A172 (cell line): ENCODE data around the gene PTMS. TPM values are rescaled to one million over a fixed set of nuclear protein-coding genes. Genes with fewer than 3 reads are reported as not detected.
"Not testable (repeated sequence)": the region's sequence is repeated elsewhere in the genome, so short reads cannot be mapped to it uniquely, and the experiment has no call there.

Experiments
- DNase-seq: peaks from one replicate; pipeline ENCODE4 v3.0.0-alpha.2; 2015; ENCODE audit warnings: low spot score
- total RNA-seq: library from RNA; depleted of rRNA; stranded (reverse); fragments of >200 nt; shearing (Covaris generic); gene quantifications from 2 replicates; pipeline ENCODE4 v1.2.3, GENCODE V29; 2014; rRNA removed

Gene PTMS, protein sequence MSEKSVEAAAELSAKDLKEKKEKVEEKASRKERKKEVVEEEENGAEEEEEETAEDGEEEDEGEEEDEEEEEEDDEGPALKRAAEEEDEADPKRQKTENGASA
- 86.8 and 166 TPM in 2 replicates for total RNA-seq

DNA sequence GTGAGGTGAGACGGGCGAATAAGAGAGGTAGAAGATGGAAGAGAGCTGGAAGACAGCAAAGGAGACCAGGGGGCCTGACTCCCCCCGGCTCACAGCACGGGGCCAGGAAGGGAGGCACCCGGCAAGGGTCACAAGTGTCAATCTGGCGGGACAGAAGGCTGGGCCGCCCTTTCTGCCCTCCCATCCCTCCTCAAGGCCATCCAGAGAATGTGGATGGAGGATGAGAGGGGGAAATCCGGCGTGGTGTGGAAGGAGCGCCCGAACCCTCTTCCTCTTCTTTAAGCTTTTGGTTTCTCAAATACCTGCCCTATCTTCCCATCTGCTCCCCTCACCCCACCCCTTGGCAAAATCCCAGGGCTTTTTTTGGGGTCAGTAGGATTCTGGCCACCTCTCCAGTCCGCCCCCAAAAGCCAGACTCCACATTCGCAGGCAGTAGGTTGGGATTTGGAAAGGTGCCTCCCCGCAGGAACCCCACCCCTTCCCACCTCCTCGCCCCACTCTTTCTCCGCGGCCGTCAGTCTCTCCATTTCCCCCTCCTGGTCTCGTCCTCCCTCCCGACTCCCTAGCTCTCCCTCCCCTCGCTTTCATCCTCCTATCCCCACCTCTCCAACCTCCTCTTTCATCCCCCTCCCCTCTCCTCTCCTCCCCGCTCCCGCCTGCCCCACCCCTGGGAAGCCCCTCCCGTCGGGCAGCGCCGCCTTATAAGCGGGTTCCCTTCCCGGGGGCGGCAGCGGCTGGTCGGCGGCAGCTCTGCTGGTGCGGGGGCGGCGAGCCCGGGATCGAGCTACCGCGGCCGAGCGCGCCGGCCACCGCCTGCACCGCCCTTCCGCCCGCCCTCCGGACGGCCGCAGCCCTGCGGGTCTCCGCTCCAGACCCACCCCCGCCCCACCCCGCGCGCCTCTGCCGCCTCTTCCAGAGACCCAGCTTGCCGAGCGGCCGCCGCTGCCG, at the start of gene PTMS:
Gene PTMS (plus strand): TSS at position 730 of the 948 bp plus-strand sequence. CDS start 343 bp downstream, outside the sequence.
- DNase-seq, result peak; percentile 86

- no peak for DNase-seq
Observed at GRCh38 chr12:6716874-6717437, 49.2 kb upstream of the PTMS start.

GRCh38 chr12:6722863-6723262, 43.3 kb upstream of the PTMS start:
- no peak for DNase-seq

- peak; percentile 90 for DNase-seq
Observed at GRCh38 chr12:6723607-6724408, 42.4 kb upstream of the PTMS start, which contains the start of gene COPS7A. Gene COPS7A (plus strand): TSS chr12:6724046. CDS start chr12:6724657, 611 bp downstream.

- DNase-seq, result peak; percentile 16
Observed at GRCh38 chr12:6724409-6724797, 41.8 kb upstream of the PTMS start.

- no peak for DNase-seq
Observed at GRCh38 chr12:6725350-6725749, 40.8 kb upstream of the PTMS start.

DNA sequence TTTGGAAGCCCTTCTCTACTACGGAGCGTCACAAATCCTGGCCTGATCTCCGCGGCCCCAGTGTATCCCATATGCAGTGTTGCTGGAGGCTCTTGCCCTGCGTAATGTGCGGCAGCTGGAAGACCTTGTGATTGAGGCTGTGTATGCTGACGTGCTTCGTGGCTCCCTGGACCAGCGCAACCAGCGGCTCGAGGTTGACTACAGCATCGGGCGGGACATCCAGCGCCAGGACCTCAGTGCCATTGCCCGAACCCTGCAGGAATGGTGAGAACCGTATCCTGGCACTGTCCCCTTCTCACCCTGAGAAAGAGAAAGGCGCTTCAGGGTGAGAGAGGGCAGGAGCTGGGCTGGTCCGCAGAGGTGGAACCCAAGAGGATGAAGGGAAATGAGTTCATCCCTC, 37.0 kb upstream of the PTMS start:
- no peak for DNase-seq

- no peak for DNase-seq
Observed at GRCh38 chr12:6730169-6730568, 36.0 kb upstream of the PTMS start.

DNA sequence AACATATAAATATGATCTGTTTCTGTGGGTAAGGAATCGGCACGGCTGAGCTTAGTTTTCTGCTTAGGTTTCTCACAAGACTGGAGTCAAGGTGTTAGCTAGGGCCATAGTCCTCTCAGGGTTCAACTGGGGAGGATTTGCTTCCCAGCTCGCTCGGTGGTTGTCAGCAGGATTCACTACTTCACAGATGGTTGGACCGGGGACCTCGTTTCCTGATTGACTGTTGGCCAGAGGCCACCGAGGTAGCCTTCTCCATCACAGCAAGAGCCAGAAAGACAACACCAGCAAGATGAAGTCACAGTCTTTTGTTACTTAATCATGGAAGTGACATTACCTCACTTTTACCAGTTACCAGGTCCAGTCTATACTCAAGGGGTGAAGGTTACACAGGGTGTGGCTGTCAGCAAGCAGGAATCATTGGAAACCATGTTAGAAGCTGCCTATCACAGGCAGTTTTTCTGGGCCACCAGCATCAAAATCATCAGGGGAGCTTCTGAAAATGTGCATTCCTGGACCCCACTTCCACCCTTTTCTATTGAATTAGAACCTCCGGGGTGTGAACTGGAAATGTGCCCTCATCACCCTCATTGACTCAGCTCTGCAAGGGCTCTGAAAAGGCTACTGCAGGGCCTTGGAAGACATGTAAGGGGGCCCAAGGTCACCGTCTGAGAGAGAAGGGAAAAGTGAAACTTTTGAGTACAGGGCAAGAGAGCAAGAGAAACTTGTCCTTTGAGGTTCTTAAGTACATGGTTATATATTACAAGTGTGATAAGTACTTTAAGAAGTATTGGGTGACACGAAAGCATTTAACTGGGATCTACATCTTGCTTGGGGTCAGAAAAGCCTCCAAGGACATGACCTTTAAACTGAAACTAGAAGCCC, 31.4 kb upstream of the PTMS start:
- DNase-seq, result no peak

GRCh38 chr12:6735448-6736191, 30.5 kb upstream of the PTMS start:
- peak; percentile 38 for DNase-seq

GRCh38 chr12:6736754-6737153, 29.4 kb upstream of the PTMS start:
- no peak for DNase-seq

GRCh38 chr12:6742080-6742479, 24.1 kb upstream of the PTMS start:
- DNase-seq, result not testable (repeated sequence)

DNA sequence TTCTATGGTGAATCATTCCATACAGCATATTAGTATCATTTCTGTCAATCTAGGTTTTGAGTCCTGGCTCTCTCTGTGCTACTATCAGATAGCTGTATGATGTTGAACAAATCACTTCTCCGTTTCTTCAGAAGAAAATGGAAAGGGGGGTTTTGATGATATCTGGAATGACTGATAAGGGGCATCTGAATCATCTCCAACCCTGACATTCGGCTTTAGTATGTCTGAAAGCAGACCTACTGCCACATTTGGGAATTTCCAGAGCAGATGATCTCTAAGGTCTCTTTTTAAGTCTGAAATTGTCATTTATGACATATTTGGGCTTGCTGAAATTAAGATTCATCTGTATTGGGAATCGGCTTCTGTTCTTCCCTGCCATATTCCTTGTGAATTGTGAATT, 23.3 kb upstream of the PTMS start:
- DNase-seq, result no peak

- DNase-seq, result not testable (repeated sequence)
Observed at GRCh38 chr12:6743300-6743699, 22.9 kb upstream of the PTMS start.

DNA sequence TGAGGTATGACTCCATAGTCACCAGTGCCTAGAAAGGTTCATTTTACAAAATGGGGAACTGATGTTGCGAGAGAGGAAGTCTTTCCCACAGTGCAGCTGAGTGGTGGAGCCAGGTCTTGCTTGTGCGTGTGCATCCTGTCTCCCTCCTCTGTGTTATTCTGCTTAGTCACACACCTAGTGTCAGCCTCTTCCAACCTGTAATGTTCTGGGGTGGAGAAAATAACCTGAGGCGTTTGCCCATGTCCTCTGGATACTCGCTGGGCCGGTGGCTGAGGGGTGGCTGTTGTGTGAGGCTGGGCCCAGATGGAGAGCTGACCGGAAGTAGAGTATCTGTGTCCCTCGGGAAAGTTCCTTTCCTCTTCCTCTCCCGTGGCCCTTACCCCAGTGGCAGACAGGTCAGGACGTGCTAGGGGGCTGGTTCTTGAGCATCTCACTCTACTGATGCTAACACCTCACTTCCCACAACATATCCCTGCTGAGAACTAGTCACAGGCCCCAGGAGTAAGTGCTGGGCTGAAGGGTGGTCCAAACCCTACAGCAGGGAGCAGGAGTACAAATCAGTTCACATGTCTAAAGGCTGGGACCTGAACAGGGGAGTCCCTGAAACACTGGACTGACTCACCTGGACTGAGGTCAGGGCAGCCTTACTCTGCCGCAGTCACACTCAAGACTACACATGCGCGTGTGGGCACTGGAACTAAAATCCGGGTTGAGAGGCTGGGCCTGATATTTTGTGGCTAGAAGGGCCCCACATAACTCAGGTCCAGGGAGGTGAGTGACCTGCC, 20.2 kb upstream of the PTMS start:
- DNase-seq, result no peak

- DNase-seq, result no peak
Observed at GRCh38 chr12:6747216-6747615, 18.9 kb upstream of the PTMS start.

DNA sequence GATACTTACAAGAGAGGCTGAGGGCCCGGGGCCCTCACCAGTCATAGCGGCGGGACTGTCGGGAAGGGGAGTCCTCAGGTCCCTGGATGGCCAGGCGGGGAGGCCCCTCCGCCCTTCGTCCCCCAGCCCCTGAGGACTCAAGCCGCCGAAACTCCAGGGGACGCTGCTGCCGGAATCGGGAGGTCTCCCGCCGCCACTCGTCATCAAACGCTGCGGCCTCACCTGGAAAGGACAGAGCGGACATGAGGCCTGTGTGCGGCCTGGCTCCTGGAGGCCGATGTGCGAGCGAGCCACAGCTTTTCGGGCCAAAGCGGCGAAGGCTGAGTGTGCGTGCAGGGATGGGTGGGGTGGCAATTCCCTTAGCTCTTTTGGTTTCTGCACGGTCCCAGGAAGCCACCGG, 17.4 kb upstream of the PTMS start:
- DNase-seq, result no peak

DNA sequence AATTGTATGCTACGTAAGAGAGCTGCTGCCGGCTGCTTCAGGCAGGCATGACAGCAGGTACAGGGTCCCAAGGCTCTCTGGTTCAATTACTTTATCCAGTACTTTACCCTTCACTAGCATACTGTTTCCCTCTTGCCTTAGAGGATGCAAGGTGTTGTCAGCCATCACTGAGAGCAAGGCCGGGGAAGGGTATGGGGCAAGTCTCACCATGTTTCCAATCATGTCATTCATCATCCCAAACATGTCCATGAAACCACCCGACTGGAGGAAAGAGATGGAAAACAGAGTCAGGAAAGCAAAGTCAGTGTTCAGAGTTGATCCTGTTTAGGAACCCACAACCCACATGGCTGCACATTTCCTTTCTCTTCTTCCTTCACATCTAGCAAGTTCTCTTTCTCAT, 15.7 kb upstream of the PTMS start:
- no peak for DNase-seq

GRCh38 chr12:6751767-6752166, 14.4 kb upstream of the PTMS start:
- no peak for DNase-seq
